HG02798 (cell line): ENCODE data around the gene ARL16.

Experiments used
- ATAC-seq: cut with Tn5 transposase; IDR thresholded peaks from one replicate; pipeline ENCODE4 v1.9.1; 2021; ENCODE audit warnings: mild to moderate bottlenecking; ENCODE audit not compliant: unreplicated experiment, poor library complexity

The ARL16 gene

DNA sequence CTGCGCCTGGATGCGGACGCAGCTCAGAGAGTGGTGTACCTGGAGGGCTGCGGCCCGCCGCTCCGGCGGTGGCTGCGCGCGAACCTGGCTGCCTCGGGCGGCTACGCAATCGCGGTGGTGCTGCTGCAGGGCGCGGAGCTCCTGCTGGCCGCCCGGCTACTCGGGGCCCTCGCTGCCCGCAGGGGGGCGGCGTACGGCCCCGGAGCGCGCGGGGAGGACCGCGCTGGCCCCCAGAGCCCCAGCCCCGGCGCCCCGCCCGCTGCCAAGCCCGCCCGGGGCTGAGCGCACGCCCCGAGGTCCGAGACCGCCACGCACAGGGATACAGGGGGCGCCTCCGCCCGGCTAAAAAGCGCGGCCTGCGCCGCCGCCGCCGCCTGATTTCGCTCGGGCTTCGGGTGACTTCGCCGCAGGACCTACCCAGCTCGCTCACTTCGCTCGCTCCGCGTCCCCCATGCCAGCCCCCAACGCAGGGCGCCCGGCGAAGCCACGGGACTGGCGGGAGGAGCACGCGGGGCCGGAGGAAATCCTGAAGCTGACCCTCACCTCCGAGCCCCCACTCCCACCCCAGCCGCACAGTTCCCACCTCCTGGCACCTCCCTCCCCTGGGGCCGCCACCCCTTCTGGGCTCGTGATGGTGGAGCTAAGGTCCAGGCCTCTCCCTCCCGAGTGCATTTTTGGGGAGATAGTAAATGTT is 35.4 kb downstream of the ARL16 start:
- no peak for ATAC-seq

DNA sequence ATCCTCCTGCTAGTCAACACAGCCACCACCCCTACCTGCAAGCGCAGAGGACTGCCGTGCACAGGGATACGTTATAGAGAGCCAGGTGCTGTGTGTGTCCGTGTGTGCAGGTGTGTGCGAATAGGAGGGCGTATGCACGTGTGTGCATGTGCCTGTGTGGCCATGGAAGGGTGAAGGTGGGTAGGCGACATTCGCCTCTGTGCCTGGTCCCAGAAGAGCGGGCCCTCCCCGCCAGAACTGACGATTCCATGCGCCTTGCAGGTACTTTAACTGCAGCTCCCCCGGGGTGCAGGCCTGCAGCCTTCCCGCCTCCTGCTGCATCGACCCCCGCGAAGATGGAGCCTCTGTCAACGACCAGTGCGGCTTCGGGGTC is 36.0 kb downstream of the ARL16 start:
- no peak for ATAC-seq

GRCh38 chr17:81646869-81647600 is 36.6 kb downstream of the ARL16 start:
- ATAC-seq = no peak

- no peak for ATAC-seq
These were observed 38.3 kb downstream of the ARL16 start for GRCh38 chr17:81644976-81645952.

DNA sequence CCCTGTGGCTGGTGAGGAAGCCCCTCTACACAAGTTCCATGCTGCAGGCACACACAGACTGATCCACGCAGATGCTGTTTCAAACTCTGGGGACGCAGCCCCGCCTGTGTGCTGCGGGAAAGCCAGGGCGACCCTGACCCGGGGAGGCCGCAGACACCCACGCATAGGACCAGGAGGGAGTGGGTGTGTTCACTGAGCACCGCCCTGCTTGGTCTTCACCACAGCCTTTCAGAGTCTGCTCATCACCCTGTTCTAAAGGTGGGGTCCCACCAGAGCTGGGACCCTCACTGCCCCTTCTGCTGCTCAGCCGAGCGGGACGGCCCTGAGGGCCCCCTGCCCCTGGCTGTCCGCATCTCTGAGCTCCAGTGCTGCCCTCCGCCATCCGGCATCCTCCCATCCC is 39.1 kb downstream of the ARL16 start:
- no peak for ATAC-seq

DNA sequence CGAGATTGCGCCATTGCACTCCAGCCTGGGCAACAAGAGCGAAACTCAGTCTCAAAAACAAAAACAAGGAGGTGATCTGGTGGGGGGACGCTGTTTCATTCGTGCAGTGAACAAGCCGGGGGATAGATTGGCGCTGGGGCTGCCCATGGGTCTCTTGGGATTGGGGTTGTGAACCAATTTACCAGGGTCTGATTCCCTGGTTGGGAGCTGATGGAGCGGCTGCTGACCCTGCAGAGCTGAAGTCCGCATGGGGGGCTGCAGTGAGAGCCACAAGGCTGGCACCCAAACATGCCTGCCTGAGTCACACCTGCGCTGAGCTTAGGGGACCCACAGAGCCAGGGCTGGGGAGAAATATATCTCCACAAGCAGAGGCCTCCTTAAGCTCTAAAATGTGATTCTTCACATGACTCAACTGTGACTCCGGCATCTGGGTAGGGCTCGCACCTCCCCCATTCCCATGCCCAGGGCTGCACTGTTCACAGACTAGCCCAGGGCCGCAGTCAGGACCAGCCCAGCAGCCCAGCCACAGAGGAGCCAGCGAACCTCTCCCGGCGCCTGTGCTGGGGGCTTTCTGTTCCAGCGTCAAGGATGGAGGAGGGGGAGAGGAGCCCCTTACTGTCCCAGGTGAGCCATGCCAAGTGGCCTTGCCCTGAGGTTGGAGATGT is 41.6 kb downstream of the ARL16 start:
- no peak for ATAC-seq

DNA sequence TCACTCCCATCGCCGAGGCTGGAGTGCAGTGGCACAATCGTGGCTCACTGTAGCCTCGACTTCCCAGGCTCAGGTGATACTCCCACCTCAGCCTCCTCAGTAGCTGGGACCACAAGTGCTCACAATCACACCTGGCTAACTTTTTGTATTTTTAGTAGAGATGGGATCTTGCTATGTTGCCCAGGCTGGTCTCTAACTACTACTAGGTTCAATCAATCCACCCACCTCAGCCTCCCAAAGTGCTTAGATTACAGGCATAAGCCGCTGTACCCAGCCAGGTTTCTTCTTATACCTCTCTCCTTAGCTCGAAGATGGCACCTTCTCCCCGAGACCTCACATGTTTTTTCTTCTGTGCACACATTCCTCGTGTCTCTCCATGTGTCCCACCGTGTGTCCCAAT is 43.6 kb downstream of the ARL16 start:
- ATAC-seq = no peak

DNA sequence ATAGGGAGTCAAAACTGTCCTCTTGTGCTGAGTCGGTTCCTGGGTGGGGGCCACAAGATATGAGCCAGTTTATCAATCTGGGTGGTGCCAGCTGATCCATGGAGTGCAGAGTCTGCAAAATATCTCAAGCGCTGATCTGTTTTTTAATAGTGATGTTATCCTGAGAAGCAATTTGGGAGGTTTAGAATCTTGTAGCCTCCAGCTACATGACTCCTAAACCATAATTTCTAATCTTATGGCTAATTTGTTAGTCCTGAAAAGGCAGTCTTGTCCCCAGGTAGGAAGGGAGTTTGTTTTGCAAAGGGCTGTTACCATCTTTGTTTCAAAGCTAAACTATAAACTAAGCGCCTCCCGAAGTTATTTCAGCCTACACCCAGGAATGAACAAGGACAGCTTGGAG is 44.9 kb downstream of the ARL16 start:
- no peak for ATAC-seq

GRCh38 chr17:81636505-81637288 is 46.9 kb downstream of the ARL16 start, which contains the start of the genes NPLOC4 and TSPAN10:
NPLOC4 (minus strand) TSS chr17:81637112; CDS start chr17:81636930, 182 bp downstream.
TSPAN10 (plus strand) TSS chr17:81637196; CDS start chr17:81642413, 5,217 bp downstream.
- peak; percentile 91 for ATAC-seq

DNA sequence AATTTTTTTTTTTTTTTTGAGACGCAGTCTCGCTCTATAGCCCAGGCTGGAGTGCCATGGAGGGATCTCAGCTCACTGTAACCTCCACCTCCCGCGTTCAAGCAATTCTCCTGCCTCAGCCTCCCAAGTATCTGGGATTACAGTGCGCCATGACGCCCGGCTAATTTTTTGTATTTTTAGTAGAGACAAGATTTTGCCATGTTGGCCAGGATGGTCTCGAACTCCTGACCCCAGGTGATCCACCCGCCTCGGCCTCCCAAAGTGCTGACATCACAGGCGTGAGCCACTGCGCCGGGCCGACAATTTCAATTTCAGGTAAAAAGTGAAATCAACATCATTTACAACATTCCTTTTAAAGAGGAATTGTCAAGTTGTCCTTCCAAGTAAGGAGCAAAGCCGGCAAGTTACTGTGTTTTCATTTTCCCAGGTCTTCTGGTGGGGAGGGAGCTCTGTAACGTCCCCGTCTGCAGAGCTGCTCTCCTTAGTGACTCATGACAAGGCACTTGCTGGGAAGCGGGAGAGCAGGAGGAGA is 47.6 kb downstream of the ARL16 start:
- no peak for ATAC-seq

DNA sequence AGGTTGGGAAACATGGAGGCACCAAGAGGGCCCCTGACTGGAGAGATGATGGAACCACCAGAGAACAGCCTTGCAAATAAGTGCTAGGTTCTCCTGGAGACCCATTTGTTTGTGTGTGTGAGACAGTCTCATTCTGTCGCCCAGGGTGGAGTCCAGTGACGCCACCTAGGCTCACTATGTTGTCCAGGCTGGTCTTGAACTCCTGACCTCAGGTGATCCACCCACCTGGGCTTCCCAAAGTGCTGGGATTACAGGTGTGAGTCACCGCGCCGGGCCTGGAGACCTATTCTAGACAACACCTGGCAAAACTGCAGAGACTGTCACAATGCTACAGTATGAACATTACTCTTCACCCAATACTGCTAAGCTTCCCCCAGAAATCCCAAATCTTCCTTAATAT is 48.2 kb downstream of the ARL16 start:
- no peak for ATAC-seq

DNA sequence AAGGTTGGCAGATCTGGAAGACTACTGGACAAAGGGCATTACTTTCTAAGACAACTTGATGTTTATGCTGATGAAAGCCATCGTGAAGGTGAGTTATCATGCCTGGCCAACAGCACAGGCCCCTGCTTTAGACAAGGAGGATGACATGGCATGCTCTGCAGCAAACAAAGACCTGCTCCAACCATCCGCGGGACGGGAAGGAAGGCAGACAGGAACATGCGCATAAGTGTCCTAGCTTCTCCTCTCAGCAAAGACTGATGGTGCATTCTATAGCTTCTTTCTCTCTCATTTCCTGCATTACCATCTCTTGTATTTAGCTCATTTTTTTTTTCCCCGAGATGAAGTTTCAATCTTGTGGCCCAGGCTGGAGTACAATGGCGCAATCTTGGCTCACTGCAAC is 52.1 kb downstream of the ARL16 start:
- ATAC-seq = no peak
